ENCODE data around the gene LSP1. TPM values are rescaled to one million over a fixed set of nuclear protein-coding genes. Genes with fewer than 3 reads are reported as not detected.

LSP1 gene
- total and polyA plus RNA-seq, 2 of the 13 experiments (the other 11 are each of a cell fraction or from before 2014, with no cell fraction given) = 0.59 to 1.00 TPM

DNA sequence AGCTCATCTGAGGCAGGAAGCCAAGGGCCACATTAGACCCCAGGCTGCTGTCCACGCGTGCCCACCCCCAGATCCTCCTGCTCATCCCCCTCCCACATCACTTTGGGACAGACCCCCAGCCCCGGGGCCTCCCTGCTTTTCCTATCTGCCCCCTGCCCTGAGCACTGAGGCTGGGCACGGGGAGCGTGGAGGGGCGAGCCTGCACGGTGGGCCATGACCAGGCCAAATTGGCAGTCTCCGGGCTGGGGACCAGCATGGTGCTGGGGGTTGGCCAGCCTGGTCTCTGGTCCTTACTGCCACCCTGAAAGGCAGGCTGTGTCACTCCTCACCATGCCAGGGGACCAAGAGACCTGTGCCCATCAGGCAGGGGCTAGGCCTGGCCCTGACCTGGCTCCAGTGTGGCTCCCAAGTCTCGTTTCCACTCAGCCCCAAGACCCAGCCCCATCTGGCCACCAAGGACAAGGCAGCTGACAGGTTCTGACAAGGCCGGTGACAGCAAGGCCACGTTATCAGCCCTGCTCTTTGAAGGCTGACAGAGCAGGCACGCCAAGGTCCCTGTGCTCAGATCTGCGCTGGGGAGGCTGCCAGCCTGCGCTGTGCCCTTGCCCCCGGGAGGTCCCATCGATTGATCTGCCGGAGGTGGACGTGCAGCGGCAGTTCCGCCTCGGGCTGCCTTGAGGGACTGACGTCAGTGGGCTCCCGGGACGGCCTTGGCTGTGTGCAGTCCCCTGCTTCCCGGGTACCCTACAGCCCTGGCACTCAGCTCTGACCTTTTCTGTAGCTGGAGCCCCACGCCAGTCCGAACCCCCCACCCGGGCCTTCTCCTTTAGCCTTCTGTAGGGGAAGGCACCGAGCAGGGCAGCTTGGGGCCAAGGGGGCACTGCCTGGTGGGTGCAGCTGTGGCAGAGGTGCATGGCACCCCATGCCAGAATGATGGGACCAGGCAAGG is 10.5 kb upstream of the LSP1 start (continued):
- TF ChIP-seq ZNF263 (CRISPR knock-in tag; IDR thresholded peaks at IDR 0.05) = peak; percentile 72
- TF ChIP-seq WIZ (CRISPR knock-in tag; IDR thresholded peaks at IDR 0.05) = peak; percentile 71; the same call in 1 of the 2 replicates
- peak; percentile 57; the same call in 1 of the 2 replicates for TF ChIP-seq DMAP1 (CRISPR knock-in tag; IDR thresholded peaks at IDR 0.05)
- TF ChIP-seq TEAD2 (CRISPR knock-in tag; IDR thresholded peaks at IDR 0.05) = no peak
- TF ChIP-seq, protein P1, sequence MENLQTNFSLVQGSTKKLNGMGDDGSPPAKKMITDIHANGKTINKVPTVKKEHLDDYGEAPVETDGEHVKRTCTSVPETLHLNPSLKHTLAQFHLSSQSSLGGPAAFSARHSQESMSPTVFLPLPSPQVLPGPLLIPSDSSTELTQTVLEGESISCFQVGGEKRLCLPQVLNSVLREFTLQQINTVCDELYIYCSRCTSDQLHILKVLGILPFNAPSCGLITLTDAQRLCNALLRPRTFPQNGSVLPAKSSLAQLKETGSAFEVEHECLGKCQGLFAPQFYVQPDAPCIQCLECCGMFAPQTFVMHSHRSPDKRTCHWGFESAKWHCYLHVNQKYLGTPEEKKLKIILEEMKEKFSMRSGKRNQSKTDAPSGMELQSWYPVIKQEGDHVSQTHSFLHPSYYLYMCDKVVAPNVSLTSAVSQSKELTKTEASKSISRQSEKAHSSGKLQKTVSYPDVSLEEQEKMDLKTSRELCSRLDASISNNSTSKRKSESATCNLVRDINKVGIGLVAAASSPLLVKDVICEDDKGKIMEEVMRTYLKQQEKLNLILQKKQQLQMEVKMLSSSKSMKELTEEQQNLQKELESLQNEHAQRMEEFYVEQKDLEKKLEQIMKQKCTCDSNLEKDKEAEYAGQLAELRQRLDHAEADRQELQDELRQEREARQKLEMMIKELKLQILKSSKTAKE (CRISPR knock-in tag; IDR thresholded peaks at IDR 0.05; ENCODE audit: borderline replicate concordance) = peak; percentile 91; the same call in 1 of the 2 replicates
- TF ChIP-seq ZBTB21 (CRISPR knock-in tag; IDR thresholded peaks at IDR 0.05) = peak; percentile 62
- TF ChIP-seq ATF1 (CRISPR knock-in tag; IDR thresholded peaks at IDR 0.05) = peak; percentile 30; the same call in 1 of the 2 replicates
- peak; percentile 87 for TF ChIP-seq ELF1 (CRISPR knock-in tag; IDR thresholded peaks at IDR 0.05)
- TF ChIP-seq, protein P2, sequence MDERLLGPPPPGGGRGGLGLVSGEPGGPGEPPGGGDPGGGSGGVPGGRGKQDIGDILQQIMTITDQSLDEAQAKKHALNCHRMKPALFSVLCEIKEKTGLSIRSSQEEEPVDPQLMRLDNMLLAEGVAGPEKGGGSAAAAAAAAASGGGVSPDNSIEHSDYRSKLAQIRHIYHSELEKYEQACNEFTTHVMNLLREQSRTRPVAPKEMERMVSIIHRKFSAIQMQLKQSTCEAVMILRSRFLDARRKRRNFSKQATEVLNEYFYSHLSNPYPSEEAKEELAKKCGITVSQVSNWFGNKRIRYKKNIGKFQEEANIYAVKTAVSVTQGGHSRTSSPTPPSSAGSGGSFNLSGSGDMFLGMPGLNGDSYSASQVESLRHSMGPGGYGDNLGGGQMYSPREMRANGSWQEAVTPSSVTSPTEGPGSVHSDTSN (CRISPR knock-in tag; IDR thresholded peaks at IDR 0.05) = 0 out of 2 replicates have a peak, but pooled peaks have one; percentile 48
- TF ChIP-seq YEATS4 (CRISPR knock-in tag; IDR thresholded peaks at IDR 0.05; ENCODE audit: borderline replicate concordance) = peak; percentile 55; the same call in 1 of the 2 replicates
- no peak for TF ChIP-seq ZNF382 (CRISPR knock-in tag; IDR thresholded peaks at IDR 0.05; ENCODE audit: borderline replicate concordance)
- TF ChIP-seq TRIM22 (IDR thresholded peaks at IDR 0.05) = no peak
- TF ChIP-seq, protein P3, sequence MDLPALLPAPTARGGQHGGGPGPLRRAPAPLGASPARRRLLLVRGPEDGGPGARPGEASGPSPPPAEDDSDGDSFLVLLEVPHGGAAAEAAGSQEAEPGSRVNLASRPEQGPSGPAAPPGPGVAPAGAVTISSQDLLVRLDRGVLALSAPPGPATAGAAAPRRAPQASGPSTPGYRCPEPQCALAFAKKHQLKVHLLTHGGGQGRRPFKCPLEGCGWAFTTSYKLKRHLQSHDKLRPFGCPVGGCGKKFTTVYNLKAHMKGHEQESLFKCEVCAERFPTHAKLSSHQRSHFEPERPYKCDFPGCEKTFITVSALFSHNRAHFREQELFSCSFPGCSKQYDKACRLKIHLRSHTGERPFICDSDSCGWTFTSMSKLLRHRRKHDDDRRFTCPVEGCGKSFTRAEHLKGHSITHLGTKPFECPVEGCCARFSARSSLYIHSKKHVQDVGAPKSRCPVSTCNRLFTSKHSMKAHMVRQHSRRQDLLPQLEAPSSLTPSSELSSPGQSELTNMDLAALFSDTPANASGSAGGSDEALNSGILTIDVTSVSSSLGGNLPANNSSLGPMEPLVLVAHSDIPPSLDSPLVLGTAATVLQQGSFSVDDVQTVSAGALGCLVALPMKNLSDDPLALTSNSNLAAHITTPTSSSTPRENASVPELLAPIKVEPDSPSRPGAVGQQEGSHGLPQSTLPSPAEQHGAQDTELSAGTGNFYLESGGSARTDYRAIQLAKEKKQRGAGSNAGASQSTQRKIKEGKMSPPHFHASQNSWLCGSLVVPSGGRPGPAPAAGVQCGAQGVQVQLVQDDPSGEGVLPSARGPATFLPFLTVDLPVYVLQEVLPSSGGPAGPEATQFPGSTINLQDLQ (CRISPR knock-in tag; IDR thresholded peaks at IDR 0.05) = no peak
- TF ChIP-seq, protein P4, sequence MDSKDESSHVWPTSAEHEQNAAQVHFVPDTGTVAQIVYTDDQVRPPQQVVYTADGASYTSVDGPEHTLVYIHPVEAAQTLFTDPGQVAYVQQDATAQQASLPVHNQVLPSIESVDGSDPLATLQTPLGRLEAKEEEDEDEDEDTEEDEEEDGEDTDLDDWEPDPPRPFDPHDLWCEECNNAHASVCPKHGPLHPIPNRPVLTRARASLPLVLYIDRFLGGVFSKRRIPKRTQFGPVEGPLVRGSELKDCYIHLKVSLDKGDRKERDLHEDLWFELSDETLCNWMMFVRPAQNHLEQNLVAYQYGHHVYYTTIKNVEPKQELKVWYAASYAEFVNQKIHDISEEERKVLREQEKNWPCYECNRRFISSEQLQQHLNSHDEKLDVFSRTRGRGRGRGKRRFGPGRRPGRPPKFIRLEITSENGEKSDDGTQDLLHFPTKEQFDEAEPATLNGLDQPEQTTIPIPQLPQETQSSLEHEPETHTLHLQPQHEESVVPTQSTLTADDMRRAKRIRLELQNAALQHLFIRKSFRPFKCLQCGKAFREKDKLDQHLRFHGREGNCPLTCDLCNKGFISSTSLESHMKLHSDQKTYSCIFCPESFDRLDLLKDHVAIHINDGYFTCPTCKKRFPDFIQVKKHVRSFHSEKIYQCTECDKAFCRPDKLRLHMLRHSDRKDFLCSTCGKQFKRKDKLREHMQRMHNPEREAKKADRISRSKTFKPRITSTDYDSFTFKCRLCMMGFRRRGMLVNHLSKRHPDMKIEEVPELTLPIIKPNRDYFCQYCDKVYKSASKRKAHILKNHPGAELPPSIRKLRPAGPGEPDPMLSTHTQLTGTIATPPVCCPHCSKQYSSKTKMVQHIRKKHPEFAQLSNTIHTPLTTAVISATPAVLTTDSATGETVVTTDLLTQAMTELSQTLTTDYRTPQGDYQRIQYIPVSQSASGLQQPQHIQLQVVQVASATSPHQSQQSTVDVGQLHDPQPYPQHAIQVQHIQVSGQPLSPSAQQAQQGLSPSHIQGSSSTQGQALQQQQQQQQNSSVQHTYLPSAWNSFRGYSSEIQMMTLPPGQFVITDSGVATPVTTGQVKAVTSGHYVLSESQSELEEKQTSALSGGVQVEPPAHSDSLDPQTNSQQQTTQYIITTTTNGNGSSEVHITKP (CRISPR knock-in tag; IDR thresholded peaks at IDR 0.05; ENCODE audit: low read depth) = peak; percentile 86
- peak; percentile 24; the same call in 1 of the 2 replicates for TF ChIP-seq ZNF878 (CRISPR knock-in tag; IDR thresholded peaks at IDR 0.05)
- TF ChIP-seq AGO1 (IDR thresholded peaks at IDR 0.05; ENCODE audit: low read depth, low read length, poor library complexity, severe bottlenecking) = no peak
- TF ChIP-seq ZNF460 (CRISPR knock-in tag; IDR thresholded peaks at IDR 0.05; ENCODE audit: borderline replicate concordance) = no peak; the same call in 1 of the 2 replicates

All from HepG2 (cell line).